HepG2 (cell line): ENCODE results near the gene CATSPERE. TPM values are rescaled to one million over a fixed set of nuclear protein-coding genes. Genes with fewer than 3 reads are reported as not detected.

Experiments used
- BCL3 ChIP-seq: sonication (generic); formaldehyde crosslinking; IDR thresholded peaks from 2 replicates; pipeline ENCODE4 v1.5.1; 2020; ENCODE audit warnings: mild to moderate bottlenecking, missing genetic modification reagents, moderate library complexity
- POLR2A ChIP-seq, 2 experiments: IDR thresholded peaks; 2 replicates each; pipeline ENCODE4 v1.6.1; 2011; ENCODE audit warnings: low read depth in 2 of 2, low read length in 2 of 2, mild to moderate bottlenecking in 1 of 2, moderate library complexity in 1 of 2; ENCODE audit not compliant: insufficient read depth in 1 of 2
- POLR2AphosphoS5 ChIP-seq: IDR thresholded peaks from 2 replicates; pipeline ENCODE4 v1.6.1; 2012; ENCODE audit warnings: low read depth, low read length
- RFXAP ChIP-seq: sonication (generic); formaldehyde crosslinking; IDR thresholded peaks from 2 replicates; pipeline ENCODE4 v1.4.0; 2020; ENCODE audit warnings: missing genetic modification reagents, borderline replicate concordance
- SNAPC2 ChIP-seq: sonication (generic); formaldehyde crosslinking; IDR thresholded peaks from 2 replicates; pipeline ENCODE4 v1.8.1; 2022; ENCODE audit warnings: mild to moderate bottlenecking, missing genetic modification reagents
- ZFP62 ChIP-seq: sonication (generic); formaldehyde crosslinking; IDR thresholded peaks from 2 replicates; pipeline ENCODE4 v1.4.0; 2020; ENCODE audit warnings: missing genetic modification reagents
- ZNF12 ChIP-seq: sonication (generic); formaldehyde crosslinking; IDR thresholded peaks from 2 replicates; pipeline ENCODE4 v1.5.0; 2020; ENCODE audit warnings: missing genetic modification reagents
- ZNF142 ChIP-seq: sonication (generic); formaldehyde crosslinking; IDR thresholded peaks from 2 replicates; pipeline ENCODE4 v1.4.0; 2020; ENCODE audit warnings: missing genetic modification reagents
- ZNF557 ChIP-seq: sonication (generic); formaldehyde crosslinking; IDR thresholded peaks from 2 replicates; pipeline ENCODE4 v1.4.0; 2020; ENCODE audit warnings: missing genetic modification reagents
- polyA plus RNA-seq, 8 experiments: library from polyadenylated mRNA; depleted of rRNA in 3 of 8; stranded (reverse) in 7 of 8; unstranded in 1 of 8; fragments of >200 nt; fragmentation: Illumina TruSeq in 4 of 8; extraction: Trizol in 4 of 8; gene quantifications; 2 replicates each; pipeline versions ENCODE4 v1.2.1 to v1.2.3, GENCODE V29; 2011 to 2016; ENCODE audit warnings: low read depth in 4 of 8, missing spikeins in 1 of 8, mixed read lengths in 1 of 8; ENCODE audit not compliant: insufficient read depth in 1 of 8
- total RNA-seq, 5 experiments: library from RNA; depleted of rRNA; stranded (reverse); fragments of >200 nt; fragmentation: Illumina TruSeq; extraction: Trizol; gene quantifications; 2 replicates each; pipeline ENCODE4 v1.2.3, GENCODE V29; 2016; ENCODE audit warnings: low read depth in 1 of 5

CATSPERE gene
- total and polyA plus RNA-seq, 2 of the 13 experiments (the other 11 are each of a cell fraction or from before 2014, with no cell fraction given): 0.34 to 0.51 TPM

- TF ChIP-seq BCL3 (0 out of 2 replicates have a peak, but pooled peaks have one; percentile 13), POLR2AphosphoS5 (peak; percentile 72; the same call in 1 of the 2 replicates), ZFP62 (no peak), ZNF142 (peak; percentile 15; the same call in 1 of the 2 replicates), POLR2A (IDR thresholded peaks at IDR 0.05; ENCODE audit: insufficient read depth in 1 of 2, low read depth in 2 of 2, low read length in 2 of 2) (peak in 1 of 2 experiments; percentile 44; a peak in 2 of 4 replicates), RFXAP (CRISPR knock-in tag) (0 out of 2 replicates have a peak, but pooled peaks have one; percentile 9), SNAPC2 (no peak), ZNF12 (CRISPR knock-in tag) (no peak), ZNF557 (CRISPR knock-in tag) (0 out of 2 replicates have a peak, but pooled peaks have one; percentile 27)
Measured at GRCh38 chr1:244651956-244652622, 191.0 kb downstream of the CATSPERE start (continued).
